Activated naive CD8-positive, alpha-beta T cell treated with anti-CD3 and anti-CD28 coated beads, Interleukin-2, amount 50 U/mL, for 16 hours (primary cell): Measurements from ENCODE around the gene ALDH16A1.

Source experiments
- DNase-seq: peaks from one replicate; pipeline ENCODE4 v3.0.0-alpha.2; 2020; ENCODE audit warnings: low read depth, low spot score

The ALDH16A1 gene

DNA sequence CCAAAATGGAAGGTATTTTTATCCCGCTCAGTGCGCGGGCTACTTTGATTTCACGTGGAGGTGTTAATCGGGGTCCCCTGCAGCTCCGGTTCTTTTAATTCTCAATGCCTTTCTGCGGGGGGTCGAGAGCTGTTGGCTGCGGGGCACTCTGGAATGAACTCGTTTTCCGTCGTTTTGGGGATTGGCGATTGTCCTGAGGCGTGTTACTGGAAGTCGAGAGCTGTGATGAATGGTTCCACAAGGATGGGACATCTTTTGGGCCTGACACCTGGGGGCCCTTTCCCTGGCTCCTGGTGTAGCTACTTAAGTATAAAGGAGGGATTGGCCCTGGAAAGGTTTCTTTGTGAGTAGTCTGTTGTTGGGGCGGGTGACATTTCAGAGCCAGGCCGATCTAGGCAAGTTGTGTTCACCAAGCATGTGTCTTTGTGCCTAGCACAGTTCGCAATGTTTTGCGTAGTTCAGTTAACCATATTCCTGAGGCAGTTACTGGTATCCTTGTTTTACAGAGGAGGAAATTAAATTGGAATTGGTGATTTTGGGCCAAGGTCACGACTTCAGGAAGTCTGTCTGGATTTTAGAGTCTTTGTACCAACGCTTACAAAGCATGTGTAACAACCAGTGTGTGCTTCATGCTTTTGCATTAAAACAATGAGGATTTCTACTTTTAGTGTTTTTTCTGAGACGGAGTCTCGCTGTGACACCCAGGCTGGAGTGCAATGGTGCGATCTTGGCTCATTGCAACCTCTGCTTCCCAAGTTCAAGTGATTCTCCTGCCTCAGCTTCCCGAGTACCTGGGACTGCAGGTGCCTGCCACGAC, 35.2 kb downstream of the ALDH16A1 start:
- DNase-seq: no peak

DNA sequence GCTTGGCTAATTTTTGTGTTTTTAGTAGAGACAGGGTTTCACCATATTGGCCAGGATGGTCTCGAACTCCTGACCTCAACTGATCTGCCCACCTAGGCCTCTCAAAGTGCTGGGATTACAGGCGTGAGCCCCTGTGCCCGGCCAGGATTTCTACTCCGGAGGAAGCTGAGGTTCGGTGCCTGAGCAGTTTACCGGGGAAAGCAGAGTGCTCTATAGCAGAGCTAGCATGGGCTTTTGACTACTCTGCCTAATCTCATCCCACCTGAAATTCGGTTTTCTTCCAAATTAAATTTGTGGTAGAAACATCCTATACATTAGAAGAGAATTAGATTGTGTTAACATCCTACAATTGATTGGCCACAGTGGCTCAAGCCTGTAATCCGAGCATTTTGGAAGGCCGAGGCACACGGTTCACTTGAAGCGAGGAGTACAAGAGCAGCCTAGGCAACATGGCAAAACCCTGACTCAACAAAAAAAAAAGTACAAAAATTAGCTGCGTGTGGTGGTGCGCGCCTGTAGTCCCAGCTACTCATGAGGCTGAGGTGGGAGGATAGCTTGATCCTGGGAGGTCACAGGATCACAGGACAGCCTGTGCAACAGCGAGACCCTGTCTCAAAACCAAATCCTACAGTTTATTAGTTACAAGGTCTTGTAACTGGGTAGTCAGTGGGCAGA, 36.0 kb downstream of the ALDH16A1 start:
- no peak for DNase-seq

DNA sequence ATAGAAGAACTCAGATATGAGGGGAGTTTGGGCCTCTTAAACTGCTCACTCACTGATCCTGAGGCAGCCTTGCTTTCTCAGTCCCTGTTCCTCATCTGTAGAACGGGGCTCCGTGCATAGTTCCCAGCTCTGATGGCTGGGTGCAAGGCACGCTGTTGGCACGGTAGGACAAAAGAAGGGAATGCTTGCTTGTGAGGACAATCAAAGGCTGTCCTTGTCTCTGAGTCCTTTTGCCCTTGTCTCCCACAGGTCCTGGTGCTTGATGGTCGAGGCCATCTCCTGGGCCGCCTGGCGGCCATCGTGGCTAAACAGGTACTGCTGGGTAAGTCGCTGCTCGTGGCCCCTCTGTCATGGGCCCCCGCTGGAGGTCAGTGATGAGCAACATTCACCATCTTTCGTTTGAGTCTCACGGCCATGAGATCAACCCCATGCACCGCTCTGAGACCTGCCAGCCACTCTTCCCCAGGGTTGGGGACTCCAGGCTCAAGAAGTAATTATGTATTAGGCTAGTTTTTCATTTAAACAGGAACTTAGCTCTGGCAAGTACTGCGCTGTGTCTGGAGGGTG, 36.7 kb downstream of the ALDH16A1 start:
- DNase-seq: no peak

DNA sequence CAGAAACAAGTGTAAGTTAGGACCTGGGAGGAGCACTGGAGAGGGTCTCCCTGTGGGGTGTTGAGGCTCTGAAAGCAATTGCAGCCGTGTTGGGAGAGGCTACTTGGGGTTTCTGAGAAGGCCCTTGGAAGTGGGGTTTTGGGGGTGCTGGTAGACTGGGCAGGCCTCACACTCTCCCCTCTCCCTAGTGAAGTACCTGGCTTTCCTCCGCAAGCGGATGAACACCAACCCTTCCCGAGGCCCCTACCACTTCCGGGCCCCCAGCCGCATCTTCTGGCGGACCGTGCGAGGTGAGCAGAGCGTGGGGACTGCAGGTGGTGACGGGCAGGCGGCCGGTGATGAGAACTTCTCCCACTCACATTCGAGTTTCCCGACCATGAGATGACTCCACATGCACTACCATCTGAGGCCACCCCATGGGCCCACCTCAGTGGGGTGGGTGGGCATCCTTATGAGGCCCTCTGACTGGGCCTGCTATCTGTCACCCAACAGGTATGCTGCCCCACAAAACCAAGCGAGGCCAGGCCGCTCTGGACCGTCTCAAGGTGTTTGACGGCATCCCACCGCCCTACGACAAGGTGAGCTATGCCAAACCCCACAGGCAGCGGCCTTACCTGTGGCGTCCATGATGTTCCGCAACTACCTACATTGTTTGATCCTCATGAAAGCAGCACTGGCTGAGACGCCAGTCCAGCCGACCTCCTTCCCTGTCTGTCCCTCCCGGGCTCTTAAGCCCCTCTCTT, 37.4 kb downstream of the ALDH16A1 start:
- DNase-seq: no peak

DNA sequence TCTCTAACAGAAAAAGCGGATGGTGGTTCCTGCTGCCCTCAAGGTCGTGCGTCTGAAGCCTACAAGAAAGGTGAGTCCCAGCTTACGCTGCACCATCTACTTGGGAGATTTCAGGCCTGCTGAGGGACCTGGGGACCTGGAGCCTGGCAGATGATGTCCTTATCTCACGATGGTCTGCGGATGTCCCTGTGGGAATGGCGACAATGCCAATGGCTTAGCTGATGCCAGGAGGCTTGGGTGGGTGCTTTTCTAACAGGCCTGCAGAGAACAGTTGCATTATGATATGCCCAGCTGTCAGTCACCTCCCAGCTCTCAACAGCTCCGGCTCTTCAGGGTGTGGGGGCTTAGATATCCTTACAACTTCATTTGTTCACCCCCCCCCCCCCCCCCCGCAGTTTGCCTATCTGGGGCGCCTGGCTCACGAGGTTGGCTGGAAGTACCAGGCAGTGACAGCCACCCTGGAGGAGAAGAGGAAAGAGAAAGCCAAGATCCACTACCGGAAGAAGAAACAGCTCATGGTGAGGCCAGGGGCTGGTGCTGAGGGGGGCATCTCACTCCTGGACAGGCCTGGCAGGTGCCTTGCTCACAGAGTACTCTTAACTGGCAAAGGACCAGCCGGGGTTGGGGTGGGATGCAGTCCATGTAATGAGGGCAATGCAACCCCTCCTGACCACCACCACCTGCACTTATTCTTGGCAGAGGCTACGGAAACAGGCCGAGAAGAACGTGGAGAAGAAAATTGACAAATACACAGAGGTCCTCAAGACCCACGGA, 38.2 kb downstream of the ALDH16A1 start:
- DNase-seq: no peak

DNA sequence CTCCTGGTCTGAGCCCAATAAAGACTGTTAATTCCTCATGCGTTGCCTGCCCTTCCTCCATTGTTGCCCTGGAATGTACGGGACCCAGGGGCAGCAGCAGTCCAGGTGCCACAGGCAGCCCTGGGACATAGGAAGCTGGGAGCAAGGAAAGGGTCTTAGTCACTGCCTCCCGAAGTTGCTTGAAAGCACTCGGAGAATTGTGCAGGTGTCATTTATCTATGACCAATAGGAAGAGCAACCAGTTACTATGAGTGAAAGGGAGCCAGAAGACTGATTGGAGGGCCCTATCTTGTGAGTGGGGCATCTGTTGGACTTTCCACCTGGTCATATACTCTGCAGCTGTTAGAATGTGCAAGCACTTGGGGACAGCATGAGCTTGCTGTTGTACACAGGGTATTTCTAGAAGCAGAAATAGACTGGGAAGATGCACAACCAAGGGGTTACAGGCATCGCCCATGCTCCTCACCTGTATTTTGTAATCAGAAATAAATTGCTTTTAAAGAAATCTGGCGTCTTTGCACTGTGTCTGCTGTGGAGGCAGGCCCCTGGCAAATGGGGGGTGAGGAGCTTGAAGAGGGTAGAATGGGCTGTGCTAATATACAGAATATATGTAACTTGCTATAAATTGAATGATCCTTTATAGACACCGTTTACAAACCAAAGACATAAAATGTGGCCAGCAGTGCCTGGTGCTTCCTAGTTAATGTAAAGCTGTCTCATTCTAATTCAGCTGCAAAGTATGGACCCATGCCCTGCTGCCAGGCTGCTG, 39.0 kb downstream of the ALDH16A1 start:
- no peak for DNase-seq

DNA sequence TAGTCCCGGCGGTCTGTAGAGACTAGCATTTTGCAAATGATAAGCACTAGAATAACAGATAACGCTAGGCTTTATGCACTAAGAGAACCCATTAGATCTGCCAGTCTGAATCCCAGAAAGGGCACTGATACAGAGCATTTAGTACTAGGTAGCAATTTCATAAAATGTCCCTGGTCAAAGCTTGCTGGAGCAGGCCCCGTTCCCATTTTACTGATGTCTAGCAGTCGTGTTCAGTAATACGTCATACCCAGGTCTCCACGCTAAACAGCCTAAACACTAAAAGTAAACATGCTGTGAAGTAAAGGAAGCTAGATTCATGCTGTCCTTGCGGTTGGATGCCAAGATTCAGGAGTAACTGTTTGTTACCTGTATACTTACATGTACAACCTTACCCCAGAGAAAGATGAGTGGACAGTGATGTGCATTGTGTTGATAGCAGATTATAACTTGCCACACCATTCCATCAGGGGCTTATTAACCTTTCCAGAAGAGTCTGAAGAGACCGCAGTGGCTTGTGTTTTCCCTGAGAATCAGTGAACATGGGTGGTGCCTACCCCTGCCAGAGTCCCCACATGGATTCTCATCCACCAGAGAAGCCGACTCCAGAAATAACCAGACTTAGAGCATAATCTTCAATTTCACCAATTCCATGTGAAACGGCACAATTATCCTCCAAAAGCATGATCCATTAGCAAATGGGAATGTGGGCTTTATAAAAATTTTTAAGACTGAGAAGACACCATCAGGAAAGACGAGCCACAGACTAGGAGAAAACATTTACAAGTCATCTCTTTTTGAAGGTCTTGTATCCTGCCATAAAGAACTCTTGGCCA, 39.8 kb downstream of the ALDH16A1 start:
- no peak for DNase-seq

DNA sequence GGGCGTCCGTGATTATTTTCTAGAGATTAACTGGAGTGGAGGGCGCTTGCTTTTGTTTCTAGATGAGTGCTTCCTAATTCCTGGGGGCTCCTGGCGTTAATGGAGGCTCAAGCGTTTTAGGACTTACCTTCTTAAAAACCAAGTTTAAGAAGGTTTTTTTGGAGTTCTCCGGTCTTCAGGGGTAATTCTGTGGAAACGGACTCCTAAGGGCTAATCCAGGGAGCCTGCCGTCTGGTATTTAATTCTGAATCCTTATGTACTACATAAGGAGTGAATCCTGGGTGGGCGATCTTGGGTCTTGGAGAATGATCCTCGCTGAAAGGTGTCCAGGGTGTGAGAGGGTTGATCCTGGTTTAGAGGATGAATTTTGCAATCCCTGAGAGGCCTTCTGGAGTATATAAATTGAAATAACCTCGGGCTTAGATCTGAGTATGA, 43.6 kb downstream of the ALDH16A1 start:
- no peak for DNase-seq

DNA sequence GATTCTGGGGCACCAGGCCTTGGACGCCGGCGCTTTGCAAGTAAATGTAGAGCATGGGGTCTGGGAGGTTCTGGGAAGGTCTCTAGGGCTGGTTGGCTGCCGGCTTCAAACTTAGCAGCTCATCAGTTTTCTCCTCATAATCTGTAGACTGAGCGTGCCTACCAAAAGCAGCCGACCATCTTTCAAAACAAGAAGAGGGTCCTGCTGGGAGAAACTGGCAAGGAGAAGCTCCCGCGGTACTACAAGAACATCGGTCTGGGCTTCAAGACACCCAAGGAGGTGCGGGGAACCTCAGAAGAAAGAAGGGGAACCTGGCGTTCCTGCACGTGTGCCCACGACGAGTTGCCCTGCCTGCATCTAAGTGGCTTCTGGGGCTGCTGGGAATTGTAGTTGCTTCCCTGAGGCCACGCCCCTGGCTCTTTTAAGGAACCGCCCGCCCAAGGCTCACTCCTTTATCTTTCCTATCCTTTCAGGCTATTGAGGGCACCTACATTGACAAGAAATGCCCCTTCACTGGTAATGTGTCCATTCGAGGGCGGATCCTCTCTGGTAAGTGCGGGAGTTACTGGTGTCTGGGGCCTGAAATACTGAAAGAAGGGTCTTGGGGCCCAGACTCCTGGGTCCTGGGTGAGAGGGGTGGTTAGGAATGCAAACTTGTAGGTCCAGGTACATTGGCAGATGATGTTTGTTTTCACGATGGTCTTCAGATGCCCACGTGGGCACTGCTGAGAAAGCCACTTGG, 44.2 kb downstream of the ALDH16A1 start:
- DNase-seq: no peak

DNA sequence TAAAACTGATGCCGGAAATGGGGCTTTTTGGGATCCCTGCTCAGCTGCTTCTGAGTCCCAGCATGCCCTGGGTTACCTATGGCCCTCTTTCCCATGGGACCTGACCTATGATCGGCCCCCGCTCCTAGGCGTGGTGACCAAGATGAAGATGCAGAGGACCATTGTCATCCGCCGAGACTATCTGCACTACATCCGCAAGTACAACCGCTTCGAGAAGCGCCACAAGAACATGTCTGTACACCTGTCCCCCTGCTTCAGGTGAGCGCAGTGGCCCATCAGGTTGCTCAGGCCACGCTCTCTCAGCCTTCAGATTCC, 44.7 kb downstream of the ALDH16A1 start:
- DNase-seq: no peak

DNA sequence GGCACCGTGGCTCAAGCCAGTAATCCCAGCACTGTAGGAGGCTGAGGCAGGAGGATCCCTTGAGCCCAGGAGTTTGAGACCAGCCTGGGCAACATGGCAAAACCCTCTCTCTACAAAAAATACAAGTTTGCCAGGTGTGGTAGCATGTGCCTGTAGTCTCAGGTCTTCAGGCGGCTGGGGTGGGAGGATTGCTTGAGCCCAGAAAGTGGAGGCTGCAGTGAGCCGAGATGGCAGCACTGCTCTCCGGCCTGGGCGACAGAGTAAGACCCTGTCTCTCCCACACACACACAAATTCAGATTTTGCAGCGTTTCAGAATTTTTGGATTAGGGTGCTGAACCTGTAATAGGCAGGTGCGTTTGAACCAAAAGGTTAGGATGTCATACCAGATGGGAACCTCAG, 45.5 kb downstream of the ALDH16A1 start:
- DNase-seq: no peak

DNA sequence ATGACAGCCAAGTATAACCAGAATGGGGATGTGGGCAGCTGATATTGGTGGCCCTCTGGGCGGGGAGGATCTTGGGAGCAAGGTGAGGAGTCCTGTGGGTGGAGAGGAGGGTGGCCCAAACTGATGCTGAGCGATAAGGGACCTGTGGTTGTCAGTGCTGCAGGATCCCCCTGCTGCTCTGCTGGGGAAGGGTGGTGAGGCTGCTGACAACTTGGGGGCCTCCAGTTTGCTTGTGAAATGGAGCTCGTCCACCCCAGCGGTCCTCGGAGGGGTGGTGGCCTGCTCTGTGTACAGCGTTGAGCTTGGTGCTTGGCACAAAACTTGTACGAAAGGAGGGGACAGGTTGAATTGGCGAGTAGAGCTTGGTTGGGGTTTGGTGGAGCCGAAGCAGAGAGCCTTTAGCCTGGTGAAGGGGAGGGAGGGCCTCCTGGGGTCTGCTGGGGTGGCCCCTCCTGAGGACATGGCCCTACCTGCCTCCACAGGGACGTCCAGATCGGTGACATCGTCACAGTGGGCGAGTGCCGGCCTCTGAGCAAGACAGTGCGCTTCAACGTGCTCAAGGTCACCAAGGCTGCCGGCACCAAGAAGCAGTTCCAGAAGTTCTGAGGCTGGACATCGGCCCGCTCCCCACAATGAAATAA, 46.1 kb downstream of the ALDH16A1 start:
- no peak for DNase-seq

DNA sequence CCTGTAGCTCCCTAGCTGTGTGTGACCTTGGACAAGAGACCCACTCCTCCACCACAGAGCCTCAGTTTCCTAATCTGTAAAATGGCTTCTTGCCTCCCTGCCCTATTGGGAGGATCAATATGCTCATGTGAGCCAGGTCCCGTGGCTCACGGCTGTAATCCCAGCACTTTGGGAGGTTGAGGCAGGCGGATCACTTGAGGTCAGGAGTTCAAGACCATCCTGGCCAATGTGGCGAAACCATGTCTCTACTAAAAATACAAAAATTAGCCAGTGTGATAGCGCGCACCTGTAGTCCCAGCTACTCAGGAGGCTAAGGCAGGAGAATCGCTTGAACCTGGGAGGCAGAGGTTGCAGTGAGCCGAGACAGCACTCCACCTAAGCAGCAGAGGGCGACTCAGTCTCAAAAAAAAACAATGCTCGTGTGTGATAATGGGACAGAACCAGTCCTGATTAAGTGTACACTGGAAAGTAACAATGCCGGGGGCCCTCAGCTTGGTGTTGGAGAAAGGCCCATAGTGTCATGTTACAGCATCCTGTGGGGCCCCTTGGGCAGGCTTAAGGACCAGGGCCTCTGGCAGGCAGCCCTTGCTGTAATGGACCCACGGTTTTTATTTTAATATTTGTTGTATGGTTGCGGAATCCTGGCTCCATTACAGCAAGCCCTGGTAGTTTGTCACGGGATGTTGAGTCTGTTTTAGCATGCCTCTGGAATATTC, 50.0 kb downstream of the ALDH16A1 start:
- DNase-seq: no peak

DNA sequence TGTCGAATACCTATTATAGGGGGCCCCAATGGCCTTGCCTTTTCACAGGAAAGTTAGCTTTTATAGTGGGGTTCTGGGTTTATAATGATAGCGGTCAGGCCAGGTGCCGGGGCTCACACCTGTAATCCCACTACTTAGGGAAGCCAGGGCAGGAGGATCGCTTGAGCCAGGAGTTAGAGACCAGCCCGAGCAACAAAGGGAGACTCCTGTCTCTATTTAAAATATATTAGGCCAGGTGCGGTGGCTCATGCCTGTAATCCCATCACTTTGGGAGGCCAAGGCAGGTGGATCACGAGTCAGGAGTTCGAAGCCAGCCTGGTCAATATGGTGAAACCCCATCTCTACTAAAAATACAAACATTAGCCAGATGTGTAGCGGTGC, 50.5 kb downstream of the ALDH16A1 start:
- DNase-seq: no peak

DNA sequence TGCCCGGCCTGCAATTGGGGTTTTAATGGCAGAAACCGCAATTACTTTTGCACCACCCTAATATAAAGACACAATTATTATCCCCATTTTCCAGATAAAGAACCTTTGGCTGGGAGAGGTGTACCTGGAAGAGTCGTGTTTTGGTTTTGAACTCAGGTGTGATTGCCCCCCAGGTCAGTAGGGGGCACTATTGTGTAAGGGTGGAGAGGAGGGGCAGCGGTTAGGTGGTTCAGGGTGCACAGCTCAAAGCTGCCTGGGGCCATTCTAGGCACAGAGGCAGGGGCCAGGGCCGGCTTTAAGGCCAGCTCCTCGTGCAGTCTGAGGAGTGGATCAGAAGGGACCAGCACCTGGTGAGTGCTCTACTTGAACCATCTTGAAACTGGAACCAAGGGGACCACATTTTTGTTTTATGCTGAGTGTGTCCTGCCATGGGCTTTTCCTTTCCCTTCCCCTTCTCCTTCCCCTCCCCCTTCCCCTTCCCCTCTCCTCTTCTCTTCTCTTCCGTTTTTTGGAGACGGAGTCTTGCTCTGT, 53.6 kb downstream of the ALDH16A1 start:
- DNase-seq: no peak

DNA sequence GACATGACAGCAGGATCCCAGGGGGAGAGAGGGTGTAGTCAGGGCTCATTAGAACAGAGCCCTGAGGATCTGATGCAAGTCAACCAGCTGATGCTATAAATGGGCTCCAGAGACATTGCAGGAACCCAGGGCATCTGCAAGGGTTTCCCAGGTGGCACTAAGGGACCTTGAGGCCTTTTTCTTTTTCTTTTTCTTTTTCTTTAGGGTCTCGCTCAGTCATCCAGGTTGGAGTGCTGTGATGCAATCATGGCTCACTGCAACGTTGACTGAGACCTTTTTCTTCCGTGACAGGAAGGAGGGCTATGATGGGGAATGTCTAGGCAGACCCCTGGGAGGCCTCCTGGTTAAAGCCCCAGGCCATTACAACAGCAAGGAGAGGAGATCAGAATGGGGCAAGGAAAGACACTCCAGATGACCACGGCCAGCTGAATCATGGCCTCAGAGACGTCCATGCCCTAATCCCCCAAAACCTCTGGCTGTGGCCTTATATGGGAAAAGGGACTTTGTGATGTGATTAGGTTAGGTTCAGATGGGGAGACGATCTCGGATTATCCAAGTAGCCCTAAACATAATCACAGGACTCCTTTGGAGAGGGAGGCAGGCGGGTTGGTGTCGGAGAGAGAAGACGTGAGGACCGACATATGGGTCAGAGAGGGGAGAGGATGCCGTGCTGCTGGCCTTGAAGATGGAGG, 54.9 kb downstream of the ALDH16A1 start:
- DNase-seq: no peak
